Glutamatergic neuron (in vitro differentiated cells): ENCODE data around the gene MED29. TPM values are rescaled to one million over a fixed set of nuclear protein-coding genes. Genes with fewer than 3 reads are reported as not detected.

Experiments used
- DNase-seq: peaks from one replicate; pipeline ENCODE4 v3.0.0; 2022
- H3K27ac Mint-ChIP-seq: one replicate; pipeline ENCODE4 v1.8.0; 2020; ENCODE audit warnings: mild to moderate bottlenecking, mixed read lengths, inconsistent platforms; ENCODE audit not compliant: unreplicated experiment
- H3K27me3 Mint-ChIP-seq: one replicate; pipeline ENCODE4 v1.8.0; 2020; ENCODE audit warnings: mild to moderate bottlenecking, moderate library complexity, mixed read lengths, inconsistent platforms; ENCODE audit not compliant: unreplicated experiment
- H3K36me3 Mint-ChIP-seq: one replicate; pipeline ENCODE4 v1.8.0; 2020; ENCODE audit warnings: mild to moderate bottlenecking, mixed read lengths, inconsistent platforms; ENCODE audit not compliant: unreplicated experiment
- H3K4me1 Mint-ChIP-seq: one replicate; pipeline ENCODE4 v1.8.0; 2020; ENCODE audit warnings: mild to moderate bottlenecking, low read depth, mixed read lengths, inconsistent platforms; ENCODE audit not compliant: unreplicated experiment
- H3K4me3 Mint-ChIP-seq: one replicate; pipeline ENCODE4 v1.8.0; 2020; ENCODE audit warnings: mild to moderate bottlenecking, mixed read lengths, inconsistent platforms; ENCODE audit not compliant: unreplicated experiment
- H3K9me3 Mint-ChIP-seq: one replicate; pipeline ENCODE4 v1.8.0; 2020; ENCODE audit warnings: mild to moderate bottlenecking, moderate library complexity, mixed read lengths, inconsistent platforms; ENCODE audit not compliant: unreplicated experiment
- total RNA-seq: library from RNA; stranded (reverse); fragmentation: NEBNext Ultra II Directional; extraction: Animal tissue kit (Norgen Biotek cat#: 25700); gene quantifications from one replicate; pipeline ENCODE4 v1.2.1, GENCODE V29; 2021; ENCODE audit not compliant: unreplicated experiment
- TF ChIP-seq, protein P1 (sequence below): fragments of 200-600 bp; sonication (generic); IDR thresholded peaks from one replicate; pipeline ENCODE4 v1.5.0; 2021; ENCODE audit not compliant: partially characterized antibody, unreplicated experiment

Gene MED29
- total RNA-seq, 1 donor from 2014 or later: 30.1 TPM

DNA sequence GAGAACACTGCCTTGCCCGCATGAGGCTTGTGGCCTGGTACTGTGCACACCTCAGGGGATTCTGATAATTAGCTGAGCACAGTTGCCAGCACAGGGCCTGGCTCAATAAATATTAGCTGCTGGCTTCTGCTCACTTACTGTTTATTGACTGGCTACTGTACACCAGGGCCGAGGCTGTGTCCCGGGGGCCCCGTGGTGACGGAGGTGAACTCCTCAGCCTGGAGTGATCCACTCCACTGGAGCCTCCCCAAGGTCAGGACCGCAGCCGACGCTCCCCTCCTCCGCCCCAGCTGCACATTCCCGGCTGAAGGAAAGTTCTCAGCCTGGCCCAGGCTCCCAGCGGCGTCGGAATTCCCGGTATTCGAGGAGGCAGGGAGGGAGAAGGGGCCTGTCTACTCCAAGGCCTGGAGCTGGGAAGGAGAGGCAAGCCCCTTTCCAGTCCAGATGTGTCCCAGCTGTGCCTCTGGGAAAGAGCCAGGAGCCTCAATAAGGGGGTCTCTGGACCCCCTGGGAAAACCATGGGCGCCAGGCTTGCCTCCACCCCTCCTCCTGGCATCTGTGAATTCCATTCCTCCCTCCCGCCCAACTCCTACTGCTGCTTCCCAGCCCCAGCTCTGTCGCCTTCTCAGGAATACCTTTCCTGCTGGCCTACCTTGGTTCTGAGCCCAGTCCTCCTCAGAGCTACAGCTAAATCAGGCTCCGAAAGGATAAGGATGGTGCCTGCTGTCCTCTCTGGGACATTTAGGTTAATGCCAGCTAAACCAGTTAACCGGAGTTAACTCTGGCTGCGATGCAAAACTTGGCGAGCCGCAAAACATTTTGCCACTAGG, 37.3 kb downstream of the MED29 start:
- Mint-ChIP-seq H3K4me3 (no peak overlapping the region), H3K27ac (peak overlapping the region; percentile 33), H3K36me3 (no peaks in the 10 kb centered on the region), H3K9me3 (no peaks in the 10 kb centered on the region), H3K27me3 (peaks cover 15% of the 10 kb centered on the region), H3K4me1 (peaks cover 2% of the 10 kb centered on the region)
- TF ChIP-seq, protein P1, sequence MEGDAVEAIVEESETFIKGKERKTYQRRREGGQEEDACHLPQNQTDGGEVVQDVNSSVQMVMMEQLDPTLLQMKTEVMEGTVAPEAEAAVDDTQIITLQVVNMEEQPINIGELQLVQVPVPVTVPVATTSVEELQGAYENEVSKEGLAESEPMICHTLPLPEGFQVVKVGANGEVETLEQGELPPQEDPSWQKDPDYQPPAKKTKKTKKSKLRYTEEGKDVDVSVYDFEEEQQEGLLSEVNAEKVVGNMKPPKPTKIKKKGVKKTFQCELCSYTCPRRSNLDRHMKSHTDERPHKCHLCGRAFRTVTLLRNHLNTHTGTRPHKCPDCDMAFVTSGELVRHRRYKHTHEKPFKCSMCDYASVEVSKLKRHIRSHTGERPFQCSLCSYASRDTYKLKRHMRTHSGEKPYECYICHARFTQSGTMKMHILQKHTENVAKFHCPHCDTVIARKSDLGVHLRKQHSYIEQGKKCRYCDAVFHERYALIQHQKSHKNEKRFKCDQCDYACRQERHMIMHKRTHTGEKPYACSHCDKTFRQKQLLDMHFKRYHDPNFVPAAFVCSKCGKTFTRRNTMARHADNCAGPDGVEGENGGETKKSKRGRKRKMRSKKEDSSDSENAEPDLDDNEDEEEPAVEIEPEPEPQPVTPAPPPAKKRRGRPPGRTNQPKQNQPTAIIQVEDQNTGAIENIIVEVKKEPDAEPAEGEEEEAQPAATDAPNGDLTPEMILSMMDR: no peak
- DNase-seq: peak; percentile 72

DNA sequence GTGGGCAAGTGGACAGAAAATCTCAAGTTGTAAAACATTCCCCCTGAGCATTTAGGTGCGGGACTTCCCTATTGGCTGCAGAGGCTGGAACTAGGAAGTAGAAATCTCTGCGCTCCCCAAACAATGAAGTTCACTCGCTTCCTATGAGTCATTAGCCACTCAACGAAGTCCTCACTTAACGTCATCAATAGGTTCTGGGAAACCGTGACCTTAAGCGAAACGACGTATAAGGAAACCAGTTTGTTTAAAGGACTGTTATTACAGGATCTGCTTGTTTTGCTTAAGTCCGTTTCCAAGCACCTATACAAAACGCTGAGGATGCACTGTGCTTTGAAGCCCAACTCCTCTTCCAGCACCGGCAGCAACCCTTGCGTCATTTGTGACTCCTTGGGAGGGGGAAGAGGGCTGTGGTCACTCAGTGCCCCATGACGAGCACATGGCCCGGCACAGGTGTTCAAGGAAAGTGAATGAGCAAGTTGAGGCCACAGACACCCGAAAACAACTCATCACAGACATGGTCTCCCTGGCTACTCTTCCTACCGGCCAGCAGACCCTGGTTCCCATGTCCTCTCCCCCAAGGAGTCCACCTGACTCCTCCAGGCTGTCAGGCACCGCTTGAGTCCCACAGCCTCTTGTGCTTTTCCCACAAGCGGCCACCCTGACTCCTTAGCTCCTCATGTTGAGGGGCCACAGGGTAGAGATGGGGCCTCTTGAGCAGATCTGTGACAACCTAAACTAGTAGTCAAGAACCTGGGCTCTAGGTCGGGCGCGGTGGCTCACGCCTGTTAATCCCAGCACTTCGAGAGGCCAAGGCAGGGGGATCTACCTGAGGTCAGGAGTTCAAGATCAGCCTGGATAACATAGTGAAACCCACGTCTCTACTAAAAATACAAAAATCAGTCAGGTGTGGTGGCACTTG, 39.8 kb downstream of the MED29 start:
- TF ChIP-seq, protein P1: no peak
- peaks cover 5% of the 10 kb centered on the region for H3K4me1 Mint-ChIP-seq
- no peaks in the 10 kb centered on the region for H3K36me3 Mint-ChIP-seq
- DNase-seq: no peak
- H3K9me3 Mint-ChIP-seq: peaks cover 7% of the 10 kb centered on the region
- no peak overlapping the region for H3K27ac Mint-ChIP-seq
- peaks cover 10% of the 10 kb centered on the region for H3K27me3 Mint-ChIP-seq
- no peak overlapping the region for H3K4me3 Mint-ChIP-seq

DNA sequence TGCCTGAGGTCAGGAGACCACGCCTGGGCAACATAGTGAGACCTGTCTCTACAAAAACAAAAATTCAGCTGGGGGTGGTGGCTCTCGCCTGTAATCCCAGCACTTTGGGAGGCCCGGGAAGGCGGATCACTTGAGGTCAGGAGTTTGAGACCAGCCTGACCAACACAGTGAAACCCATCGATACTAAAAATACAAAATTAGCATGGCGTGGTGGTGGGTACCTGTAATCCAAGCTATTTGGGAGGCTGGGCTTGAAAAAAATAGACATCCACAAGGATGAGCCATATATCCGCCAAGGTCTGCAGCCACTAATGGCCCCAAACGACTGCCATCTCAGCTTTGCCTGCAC, 41.5 kb downstream of the MED29 start:
- H3K9me3 Mint-ChIP-seq: peaks cover 7% of the 10 kb centered on the region
- no peak overlapping the region for H3K4me3 Mint-ChIP-seq
- TF ChIP-seq, protein P1: no peak
- DNase-seq: no peak
- no peak overlapping the region for H3K27ac Mint-ChIP-seq
- no peaks in the 10 kb centered on the region for H3K36me3 Mint-ChIP-seq
- H3K27me3 Mint-ChIP-seq: peaks cover 10% of the 10 kb centered on the region
- H3K4me1 Mint-ChIP-seq: peaks cover 10% of the 10 kb centered on the region

DNA sequence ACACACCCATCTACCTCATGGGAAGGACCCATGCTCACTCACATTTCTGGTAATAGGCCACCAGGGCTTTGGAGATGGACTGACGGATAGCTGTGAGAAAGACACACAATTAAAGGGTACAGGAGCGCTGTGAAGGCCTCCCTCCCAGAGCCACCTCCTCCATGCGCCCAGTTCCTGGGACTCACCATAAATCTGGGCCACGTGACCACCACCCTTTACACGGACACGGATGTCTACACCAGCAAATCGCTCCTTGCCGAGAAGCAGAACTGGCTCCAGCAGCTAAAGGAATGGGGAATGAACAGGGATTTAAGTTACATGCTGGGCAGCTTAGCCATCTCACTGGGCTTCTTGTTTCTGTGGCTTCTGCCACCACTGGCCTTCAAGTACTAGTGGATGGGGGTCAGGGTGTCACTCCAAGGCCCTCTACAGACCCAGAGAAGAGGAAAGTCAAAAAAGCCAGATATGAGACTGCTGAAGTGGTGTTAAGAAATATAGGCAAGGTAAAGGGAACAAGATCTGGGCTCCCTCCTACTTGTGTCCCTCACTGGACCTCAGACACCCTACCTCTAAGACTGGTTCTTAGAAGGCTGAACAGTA, 42.4 kb downstream of the MED29 start:
- no peak for DNase-seq
- TF ChIP-seq, protein P1: no peak
- H3K9me3 Mint-ChIP-seq: peaks cover 7% of the 10 kb centered on the region
- no peaks in the 10 kb centered on the region for H3K36me3 Mint-ChIP-seq
- no peak overlapping the region for H3K27ac Mint-ChIP-seq
- peaks cover 9% of the 10 kb centered on the region for H3K27me3 Mint-ChIP-seq
- H3K4me3 Mint-ChIP-seq: peak overlapping the region; percentile 30
- peaks cover 8% of the 10 kb centered on the region for H3K4me1 Mint-ChIP-seq
